GM12878 (cell line): ENCODE results near the gene CALD1. TPM values are rescaled to one million over a fixed set of nuclear protein-coding genes. Genes with fewer than 3 reads are reported as not detected.

Source experiments
- ATAC-seq: fragments of 200-7000 bp; cut with Tn5 transposase; 3 replicates; pipeline ENCODE4 v1.9.1; 2020; ENCODE audit warnings: mild to moderate bottlenecking, moderate library complexity
- BruUV-seq: library from RNA; stranded (reverse); fragments of 400-500 nt; replicated peaks from 2 replicates; lab custom pipeline; 2021; lab: Mats Ljungman, UMichigan
- CTCF ChIA-PET: fragments of 300-600 bp; sonication (Branson Sonifier 250); formaldehyde crosslinking; extraction: SDS; loops from one replicate; lab custom pipeline; 2021; ENCODE audit warnings: inconsistent platforms; lab: Yijun Ruan, JAX
- POLR2A ChIA-PET: fragments of 350-600 bp; formaldehyde crosslinking; extraction: SDS; loops from one replicate; lab custom pipeline; 2021; ENCODE audit warnings: inconsistent platforms; lab: Charles Lee
- RAD21 ChIA-PET: fragments of 300-600 bp; sonication (Branson Sonifier 250); formaldehyde crosslinking; loops from one replicate; lab custom pipeline; 2023; ENCODE audit warnings: antibody characterized with exemption; ENCODE audit not compliant: unreplicated experiment; lab: Charles Lee
- SMC1A ChIA-PET: fragments of 300-600 bp; sonication (Branson Sonifier 250); formaldehyde crosslinking; loops from one replicate; lab custom pipeline; 2023; ENCODE audit not compliant: unreplicated experiment, uncharacterized antibody; lab: Charles Lee
- DNase-seq: peaks from one replicate; pipeline ENCODE4 v3.0.0-alpha.2; 2011; ENCODE audit warnings: low read depth, low spot score
- FAIRE-seq: peaks from 3 replicates; lab custom pipeline; 2011; peaks lifted over from hg19 to GRCh38; lab: Jason Lieb, UNC
- H2AFZ ChIP-seq: 2 replicates; pipeline ENCODE4 v1.6.0; 2011; ENCODE audit warnings: low read depth, low read length, control low read depth; ENCODE audit not compliant: control insufficient read depth
- H3K27ac ChIP-seq: 2 replicates; pipeline ENCODE4 v1.5.1; 2011; ENCODE audit warnings: control low read depth; ENCODE audit not compliant: control insufficient read depth, insufficient read depth
- H3K27me3 ChIP-seq, 2 experiments: replicated peaks in 1 of 2; 2 replicates each; pipeline versions ENCODE4 v1.6.0 to v1.6.1; 2011; ENCODE audit warnings: low read length in 1 of 2; ENCODE audit not compliant: control insufficient read depth in 2 of 2, insufficient read depth in 2 of 2
- H3K36me3 ChIP-seq, 2 experiments: 2 replicates each; pipeline ENCODE4 v1.5.1; 2011; ENCODE audit warnings: low read length in 1 of 2; ENCODE audit not compliant: control insufficient read depth in 2 of 2, insufficient read depth in 2 of 2
- H3K4me1 ChIP-seq: 2 replicates; pipeline ENCODE4 v1.6.1; 2011; ENCODE audit warnings: mild to moderate bottlenecking, low read length, moderate library complexity, mixed read lengths; ENCODE audit not compliant: control insufficient read depth, insufficient read depth
- H3K4me2 ChIP-seq: 2 replicates; pipeline ENCODE4 v1.6.0; 2011; ENCODE audit warnings: control low read depth; ENCODE audit not compliant: control insufficient read depth, insufficient read depth
- H3K4me3 ChIP-seq: fragments of 200-600 bp; sonication (generic); 2 replicates; pipeline ENCODE4 v1.5.1; 2016
- H3K79me2 ChIP-seq: 2 replicates; pipeline ENCODE4 v1.6.0; 2011; ENCODE audit warnings: low read length; ENCODE audit not compliant: control insufficient read depth, insufficient read depth
- H3K9ac ChIP-seq: 2 replicates; pipeline ENCODE4 v1.8.0; 2011; ENCODE audit warnings: low read length, control low read depth, mixed read lengths; ENCODE audit not compliant: control insufficient read depth, insufficient read depth
- H3K9me3 ChIP-seq: replicated peaks from 3 replicates; pipeline ENCODE4 v1.5.1; 2011; ENCODE audit warnings: mild to moderate bottlenecking, low read length; ENCODE audit not compliant: control insufficient read depth, insufficient read depth
- H4K20me1 ChIP-seq: 2 replicates; pipeline ENCODE4 v1.6.0; 2011; ENCODE audit not compliant: control insufficient read depth, insufficient read depth
- BRCA1 ChIP-seq: IDR thresholded peaks from 2 replicates; pipeline ENCODE4 v1.6.1; 2011; ENCODE audit warnings: low read depth, low read length, improper control_type of control experiment
- CBFB ChIP-seq: IDR thresholded peaks from 2 replicates; pipeline ENCODE4 v1.6.1; 2016; ENCODE audit warnings: antibody characterized with exemption, low read depth
- CEBPB ChIP-seq, 2 experiments: fragments of 150-350 bp in 1 of 2; IDR thresholded peaks; 2 replicates each; pipeline ENCODE4 v1.6.1; 2012 to 2014; ENCODE audit warnings: low read depth in 2 of 2, low read length in 2 of 2, borderline replicate concordance in 1 of 2, inconsistent platforms in 1 of 2
- EZH2 ChIP-seq: IDR thresholded peaks from 2 replicates; pipeline ENCODE4 v1.6.1; 2012; ENCODE audit warnings: low read depth, mild to moderate bottlenecking, control low read depth, inconsistent platforms, low read length, borderline replicate concordance; ENCODE audit not compliant: control insufficient read depth
- FOXM1 ChIP-seq: IDR thresholded peaks from 2 replicates; pipeline ENCODE4 v1.6.1; 2012; ENCODE audit warnings: low read depth, mild to moderate bottlenecking, inconsistent platforms, low read length, moderate library complexity
- HCFC1 ChIP-seq: fragments of 150-350 bp; IDR thresholded peaks from 2 replicates; pipeline ENCODE4 v1.6.1; 2014; ENCODE audit warnings: low read length
- IRF5 ChIP-seq: fragments of 450-650 bp; IDR thresholded peaks from 2 replicates; pipeline ENCODE4 v1.6.1; 2017; ENCODE audit warnings: borderline replicate concordance
- KAT2A ChIP-seq: conservative IDR thresholded peaks from 2 replicates; pipeline ENCODE4 v1.6.1; 2011; ENCODE audit warnings: low read depth, low read length; ENCODE audit not compliant: control insufficient read depth
- KDM1A ChIP-seq: fragments of 200-600 bp; sonication (generic); IDR thresholded peaks from 2 replicates; pipeline ENCODE4 v1.6.1; 2016; ENCODE audit warnings: borderline replicate concordance
- LARP7 ChIP-seq: fragments of 450-650 bp; IDR thresholded peaks from 2 replicates; pipeline ENCODE4 v1.6.1; 2017; ENCODE audit warnings: mild to moderate bottlenecking
- MEF2B ChIP-seq: fragments of 450-650 bp; IDR thresholded peaks from 2 replicates; pipeline ENCODE4 v1.6.1; 2018; ENCODE audit warnings: mild to moderate bottlenecking, moderate library complexity; ENCODE audit not compliant: partially characterized antibody, poor library complexity, severe bottlenecking
- MYC ChIP-seq: IDR thresholded peaks from 2 replicates; pipeline ENCODE4 v1.6.1; 2011; ENCODE audit warnings: mild to moderate bottlenecking, low read length, moderate library complexity, inconsistent platforms; ENCODE audit not compliant: insufficient read depth, insufficient replicate concordance, insufficient read length, severe bottlenecking
- NFYB ChIP-seq: IDR thresholded peaks from 2 replicates; pipeline ENCODE4 v1.6.1; 2011; ENCODE audit warnings: low read depth, mild to moderate bottlenecking, low read length, improper control_type of control experiment, moderate library complexity; ENCODE audit not compliant: insufficient read depth
- NR2C2 ChIP-seq: IDR thresholded peaks from 2 replicates; pipeline ENCODE4 v1.6.1; 2011; ENCODE audit warnings: borderline replicate concordance, low read depth; ENCODE audit not compliant: control insufficient read depth, insufficient read length
- PML ChIP-seq: IDR thresholded peaks from 2 replicates; pipeline ENCODE4 v1.6.1; 2012; ENCODE audit warnings: low read length, inconsistent platforms
- POLR2AphosphoS2 ChIP-seq: IDR thresholded peaks from 2 replicates; pipeline ENCODE4 v1.6.1; 2011; ENCODE audit warnings: low read depth, mild to moderate bottlenecking, low read length, improper control_type of control experiment, moderate library complexity
- RELA ChIP-seq: fragments of 450-650 bp; IDR thresholded peaks from 2 replicates; pipeline ENCODE4 v1.8.0; 2014; ENCODE audit warnings: borderline replicate concordance; ENCODE audit not compliant: partially characterized antibody
- TBL1XR1 ChIP-seq: IDR thresholded peaks from 2 replicates; pipeline ENCODE4 v1.6.1; 2012; ENCODE audit warnings: low read depth, low read length, improper control_type of control experiment
- TCF12 ChIP-seq: IDR thresholded peaks from 2 replicates; pipeline ENCODE4 v1.6.1; 2011; ENCODE audit warnings: low read depth, mild to moderate bottlenecking, low read length
- ZBTB4 ChIP-seq: fragments of 450-650 bp; formaldehyde crosslinking; IDR thresholded peaks from 2 replicates; pipeline ENCODE4 v1.4.0; 2022; ENCODE audit warnings: mild to moderate bottlenecking, moderate library complexity
- WGBS: methylation state at CpG from one replicate; pipeline ENCODE4 v1.1.6; 2016; ENCODE audit warnings: low lambda C conversion rate; ENCODE audit not compliant: insufficient replicate concordance, insufficient coverage; ENCODE audit errors: missing lambda C conversion rate; 5-methylcytosine and 5-hydroxymethylcytosine counted together
- in situ Hi-C: fragments of 300-500 bp; cut with MboI; formaldehyde crosslinking; loops from 9 replicates; pipeline ENCODE4 v1.14.3; 2018; ENCODE audit warnings: mixed read lengths
- intact Hi-C: fragments of 100-400 bp; cut with micrococcal nuclease; formaldehyde crosslinking; loops from one replicate; pipeline ENCODE4 v1.14.2; 2022; ENCODE audit not compliant: unreplicated experiment
- polyA plus RNA-seq, 11 experiments: library from polyadenylated mRNA; depleted of rRNA in 4 of 11; unstranded in 6 of 11; stranded (reverse) in 5 of 11; fragments of >200 nt; fragmentation: Nextera tagmentation in 4 of 11; fragmentation: Illumina TruSeq in 1 of 11; extraction: Ambion mirVana in 4 of 11; extraction: Trizol in 1 of 11; gene quantifications; 1 replicate in 1 of 11; 2 replicates in 10 of 11; pipeline versions ENCODE4 v1.2.1 to v1.2.3, GENCODE V29; 2011 to 2016; ENCODE audit warnings: inconsistent platforms in 2 of 11, missing spikeins in 2 of 11, low read depth in 1 of 11
- total RNA-seq, 4 experiments: library from RNA; depleted of rRNA in 3 of 4; stranded (reverse); fragments of >200 nt in 3 of 4; fragmentation: Illumina TruSeq in 1 of 4; extraction: Trizol in 1 of 4; gene quantifications; 2 replicates each; pipeline versions ENCODE4 v1.2.1 to v1.2.3, GENCODE V29; 2013 to 2021

CALD1 gene
- total and polyA plus RNA-seq, 10 of the 15 experiments (the other 5 are each of a cell fraction or from before 2014, with no cell fraction given) = 0.03 to 1.3 (median 0.22) TPM

DNA sequence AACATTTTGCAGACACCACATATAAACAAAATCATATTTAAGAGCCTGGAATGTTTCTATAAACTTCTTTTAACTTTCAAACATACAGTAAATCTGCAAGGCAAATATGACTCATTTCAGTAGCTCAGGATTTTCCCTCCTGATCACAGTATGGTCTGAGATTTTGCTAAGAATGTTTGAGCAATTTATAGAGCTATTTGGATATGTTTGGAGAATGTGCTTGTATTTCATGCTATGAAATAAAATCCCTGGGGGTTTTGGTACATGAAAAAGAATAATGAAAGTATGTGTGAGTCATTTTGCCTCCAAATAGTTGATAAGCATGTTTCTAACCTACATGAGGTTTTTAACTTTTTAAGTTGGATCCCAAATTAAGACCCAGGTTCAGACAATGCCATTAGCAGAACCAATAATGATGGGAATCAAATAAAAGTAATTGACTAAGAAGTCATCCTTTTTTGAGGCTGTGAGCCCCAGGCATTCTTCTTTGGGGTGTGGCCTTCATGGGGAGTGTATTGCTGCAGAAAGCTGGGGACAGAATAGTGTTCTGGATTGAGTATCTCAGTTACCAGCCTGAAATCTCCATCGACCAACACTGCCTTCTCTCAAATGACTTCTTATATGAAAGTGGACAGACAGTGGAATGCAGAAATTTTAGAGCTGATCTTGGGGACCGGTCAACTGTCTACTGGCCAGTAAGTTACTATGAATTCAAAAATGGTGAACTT lies 140.8 kb downstream of the CALD1 start:
- Histone ChIP-seq H3K9me3 (no peaks in the 10 kb centered on the region; the same call in 2 of the 3 replicates), H2AFZ (no peak overlapping the region), H3K4me2 (no peak overlapping the region), H3K79me2 (no peaks in the 10 kb centered on the region), H3K4me3 (no peak overlapping the region), H3K4me1 (peaks cover 11% of the 10 kb centered on the region; the same call in 1 of the 2 replicates), H4K20me1 (no peaks in the 10 kb centered on the region), H3K36me3 (no peaks in the 10 kb centered on the region), H3K9ac (no peak overlapping the region), H3K27me3 (no peaks in the 10 kb centered on the region), H3K27ac (no peak overlapping the region)
- intact Hi-C loops (no loop called here), in situ Hi-C loops (no loop called here)
- no peak for DNase-seq
- peak; percentile 87 for ATAC-seq
- RAD21 ChIA-PET = interaction anchor here (0.9 to 1.3 kb wide), 3 partner anchors 9 to 22 kb away, joined by 3 to 5 read pairs (median 4); no protein-coding TSS in a partner anchor
- CTCF ChIA-PET = interaction anchor here (0.7 to 1.5 kb wide), 2 partner anchors 23 to 288 kb away, joined by 3 to 5 read pairs; no protein-coding TSS in a partner anchor
- BruUV-seq = no TSS peak
- SMC1A ChIA-PET = interaction anchor here (0.7 to 1.7 kb wide), 7 partner anchors 7 to 372 kb away, joined by 3 to 10 read pairs (median 4); no protein-coding TSS in a partner anchor
- FAIRE-seq = no peak
- POLR2A ChIA-PET = interaction anchor here (0.5 to 1.7 kb wide), 3 partner anchors 12 to 36 kb away, joined by 3 to 6 read pairs (median 5); no protein-coding TSS in a partner anchor
- 44% methylated on average over 2 of the region's 2 CpGs for WGBS
- TF ChIP-seq NFYB (no peak), MYC (no peak), BRCA1 (no peak), LARP7 (no peak), CEBPB (IDR thresholded peaks at IDR 0.05; ENCODE audit: borderline replicate concordance in 1 of 2, low read depth in 2 of 2, low read length in 2 of 2) (no peak), EZH2 (no peak), KDM1A (no peak), IRF5 (no peak), POLR2AphosphoS2 (no peak), ZBTB4 (CRISPR knock-in tag) (no peak), PML (no peak), RELA (no peak), FOXM1 (peak; percentile 51; the same call in 1 of the 2 replicates), TCF12 (no peak), CBFB (no peak), TBL1XR1 (no peak), NR2C2 (no peak), HCFC1 (no peak), MEF2B (peak; percentile 77), KAT2A (no peak)
